ENCODE data around the gene PCSK2.

DNA sequence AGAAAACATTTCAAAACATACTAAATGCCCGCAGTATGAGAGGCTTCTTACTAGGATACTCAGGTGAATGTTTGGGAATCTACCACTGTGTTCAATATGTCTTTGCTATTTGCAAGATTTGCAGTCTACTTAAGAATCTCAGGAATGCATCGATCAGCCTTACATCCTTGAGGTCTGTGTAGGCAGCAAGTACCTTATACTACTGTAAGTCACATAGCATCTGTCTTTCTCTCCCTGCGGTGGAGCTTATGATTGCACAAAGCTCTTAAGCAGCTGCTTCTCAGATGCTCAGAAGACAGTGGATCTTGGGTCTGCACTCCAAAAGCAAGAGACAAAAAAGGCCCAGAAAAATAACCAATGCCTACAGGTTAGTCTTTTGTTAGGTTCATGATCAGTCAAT, 21.4 kb downstream of the PCSK2 start:
- no peak for TF ChIP-seq POLR2A (IDR thresholded peaks at IDR 0.05; ENCODE audit: low read depth, low read length)
- no peak for TF ChIP-seq POLR2AphosphoS5 (IDR thresholded peaks at IDR 0.05; ENCODE audit: low read depth, low read length)
- TF ChIP-seq TAF1 (IDR thresholded peaks at IDR 0.05; ENCODE audit: low read depth, low read length) = no peak
- TF ChIP-seq SPI1 (IDR thresholded peaks at IDR 0.05; ENCODE audit: low read depth, low read length) = no peak
- TF ChIP-seq POU2F2 (IDR thresholded peaks at IDR 0.05; ENCODE audit: low read depth, low read length) = no peak
- TF ChIP-seq PAX5 (IDR thresholded peaks at IDR 0.05; ENCODE audit: insufficient read depth, low read length, severe bottlenecking) = no peak

Measured in GM12891 (cell line).